ENCODE results near the gene GARIN3.
"Not testable (repeated sequence)": the region's sequence is repeated elsewhere in the genome, so short reads cannot be mapped to it uniquely, and the experiment has no call there.

GARIN3 gene

GRCh38 chr5:157166214-157167213 lies at the start of gene GARIN3:
Gene GARIN3 (minus strand): TSS chr5:157166264. CDS start chr5:157166168, 96 bp downstream.
- DNase-seq = no peak

- DNase-seq = no peak
Observed at GRCh38 chr5:157215514-157216167, 49.6 kb upstream of the GARIN3 start.

GRCh38 chr5:157214861-157215513 lies 48.9 kb upstream of the GARIN3 start:
- DNase-seq = no peak

- DNase-seq = no peak
Observed at GRCh38 chr5:157214415-157214814, 48.4 kb upstream of the GARIN3 start.

- no peak for DNase-seq
Observed at GRCh38 chr5:157213527-157214243, 47.6 kb upstream of the GARIN3 start.

GRCh38 chr5:157212307-157212706 lies 46.2 kb upstream of the GARIN3 start:
- DNase-seq = no peak

GRCh38 chr5:157210652-157211051 lies 44.6 kb upstream of the GARIN3 start:
- not testable (repeated sequence) for DNase-seq

GRCh38 chr5:157205708-157206107 lies 39.6 kb upstream of the GARIN3 start:
- no peak for DNase-seq

GRCh38 chr5:157204765-157205164 lies 38.7 kb upstream of the GARIN3 start:
- no peak for DNase-seq

- DNase-seq = no peak
Observed at GRCh38 chr5:157203417-157203816, 37.4 kb upstream of the GARIN3 start.

- DNase-seq = no peak
Observed at GRCh38 chr5:157201857-157202256, 35.8 kb upstream of the GARIN3 start.

- no peak for DNase-seq
Observed at GRCh38 chr5:157198277-157198986, 32.4 kb upstream of the GARIN3 start.

GRCh38 chr5:157197086-157197485 lies 31.0 kb upstream of the GARIN3 start:
- DNase-seq = no peak

- no peak for DNase-seq
Observed at GRCh38 chr5:157196045-157196444, 30.0 kb upstream of the GARIN3 start.

- no peak for DNase-seq
Observed at GRCh38 chr5:157193699-157194424, 27.8 kb upstream of the GARIN3 start.

GRCh38 chr5:157189223-157189622 lies 23.2 kb upstream of the GARIN3 start:
- DNase-seq = no peak

- no peak for DNase-seq
Observed at GRCh38 chr5:157188270-157188669, 22.2 kb upstream of the GARIN3 start.

GRCh38 chr5:157187046-157187754 lies 21.1 kb upstream of the GARIN3 start:
- no peak for DNase-seq

- no peak for DNase-seq
Observed at GRCh38 chr5:157186309-157187045, 20.4 kb upstream of the GARIN3 start.

GRCh38 chr5:157185122-157185521 lies 19.1 kb upstream of the GARIN3 start:
- DNase-seq = not testable (repeated sequence)
